Measurements from ENCODE around the gene UPF2. TPM values are rescaled to one million over a fixed set of nuclear protein-coding genes. Genes with fewer than 3 reads are reported as not detected.

Gene UPF2
- total and polyA plus RNA-seq, 2 donors (not counting 1 experiment from before 2014, with no cell fraction given) = 8.9 to 60.0 TPM

- H3K4me1 Mint-ChIP-seq = no peaks in the 10 kb centered on the region
- Histone ChIP-seq H4K20me1 (ENCODE audit: control insufficient read depth, insufficient read depth, low read length, poor library complexity, severe bottlenecking) (no peaks in the 10 kb centered on the region), H3K9ac (ENCODE audit: low read length) (no peak overlapping the region), H3K27ac (ENCODE audit: low read length in 2 of 2) (no peak overlapping the region), H3K4me2 (replicated peaks; ENCODE audit: low read depth, low read length, poor library complexity, severe bottlenecking) (no peak overlapping the region), H3K36me3 (replicated peaks in 1 of 2; ENCODE audit: control extremely low read depth in 1 of 2, control insufficient read depth in 1 of 2, extremely low read depth in 1 of 2, insufficient read depth in 2 of 2, low read length in 1 of 2) (peaks cover 1 to 34% of the 10 kb centered on the region in 2 experiments), H3K4me1 (ENCODE audit: control insufficient read depth in 2 of 2, insufficient read depth in 2 of 2, low read length in 2 of 2) (no peaks in the 10 kb centered on the region), H3K4me3 (ENCODE audit: control extremely low read depth in 1 of 5, extremely low read depth in 1 of 5, insufficient read depth in 1 of 5, low read depth in 2 of 5, low read length in 4 of 5) (no peak overlapping the region), H3K27me3 (replicated peaks in 1 of 4; ENCODE audit: control extremely low read depth in 1 of 4, control insufficient read depth in 3 of 4, insufficient read depth in 4 of 4, low read length in 3 of 4) (no peaks in the 10 kb centered on the region), H3K79me2 (ENCODE audit: control insufficient read depth, insufficient read depth, low read length) (no peaks in the 10 kb centered on the region), H2AFZ (ENCODE audit: insufficient read depth, low read depth, low read length, poor library complexity, severe bottlenecking) (no peak overlapping the region), H3K9me3 (ENCODE audit: control extremely low read depth in 1 of 3, control insufficient read depth in 2 of 3, insufficient read depth in 1 of 3, low read length in 2 of 3) (no peaks in the 10 kb centered on the region)
- TF ChIP-seq CTCF (IDR thresholded peaks at IDR 0.05) = no peak
- no peak for TF ChIP-seq EZH2 (IDR thresholded peaks at IDR 0.05; ENCODE audit: borderline replicate concordance, insufficient read depth, low read depth, low read length, poor library complexity, severe bottlenecking)
- ChIA-PET POLR2A (no interaction called here), CTCF (no interaction called here)
- 100% methylated on average over 6 of the region's 8 CpGs for WGBS (ENCODE audit: insufficient coverage)
- intact Hi-C loops (cut with micrococcal nuclease) = no loop called here
- no peaks in the 10 kb centered on the region for H3K9me3 Mint-ChIP-seq (ENCODE audit: insufficient read depth)
- no peaks in the 10 kb centered on the region for H3K27me3 Mint-ChIP-seq
- ATAC-seq (ENCODE audit: low read depth) (no peak), DNase-seq (no peak)
- H3K27ac Mint-ChIP-seq = no peak overlapping the region
- no peak overlapping the region for H3K4me3 Mint-ChIP-seq
Measured at GRCh38 chr10:11918384-11918783, 124.2 kb downstream of the UPF2 start.

- Histone ChIP-seq H3K27ac (ENCODE audit: low read length in 2 of 2) (no peak overlapping the region), H3K9me3 (ENCODE audit: control extremely low read depth in 1 of 3, control insufficient read depth in 2 of 3, insufficient read depth in 1 of 3, low read length in 2 of 3) (no peaks in the 10 kb centered on the region), H4K20me1 (ENCODE audit: control insufficient read depth, insufficient read depth, low read length, poor library complexity, severe bottlenecking) (no peaks in the 10 kb centered on the region), H3K79me2 (ENCODE audit: control insufficient read depth, insufficient read depth, low read length) (no peaks in the 10 kb centered on the region), H3K4me1 (ENCODE audit: control insufficient read depth in 2 of 2, insufficient read depth in 2 of 2, low read length in 2 of 2) (no peaks in the 10 kb centered on the region), H3K36me3 (replicated peaks in 1 of 2; ENCODE audit: control extremely low read depth in 1 of 2, control insufficient read depth in 1 of 2, extremely low read depth in 1 of 2, insufficient read depth in 2 of 2, low read length in 1 of 2) (no peaks in the 10 kb centered on the region), H3K4me3 (ENCODE audit: control extremely low read depth in 1 of 5, extremely low read depth in 1 of 5, insufficient read depth in 1 of 5, low read depth in 2 of 5, low read length in 4 of 5) (no peak overlapping the region), H2AFZ (ENCODE audit: insufficient read depth, low read depth, low read length, poor library complexity, severe bottlenecking) (no peak overlapping the region), H3K4me2 (replicated peaks; ENCODE audit: low read depth, low read length, poor library complexity, severe bottlenecking) (no peak overlapping the region), H3K9ac (ENCODE audit: low read length) (no peak overlapping the region), H3K27me3 (replicated peaks in 1 of 4; ENCODE audit: control extremely low read depth in 1 of 4, control insufficient read depth in 3 of 4, insufficient read depth in 4 of 4, low read length in 3 of 4) (no peaks in the 10 kb centered on the region)
- H3K27ac Mint-ChIP-seq = no peak overlapping the region
- H3K4me1 Mint-ChIP-seq = no peaks in the 10 kb centered on the region
- TF ChIP-seq EZH2 (IDR thresholded peaks at IDR 0.05; ENCODE audit: borderline replicate concordance, insufficient read depth, low read depth, low read length, poor library complexity, severe bottlenecking) = no peak
- intact Hi-C loops (cut with micrococcal nuclease) = no loop called here
- H3K27me3 Mint-ChIP-seq = no peaks in the 10 kb centered on the region
- ChIA-PET POLR2A (no interaction called here), CTCF (no interaction called here)
- no peak for DNase-seq
- no peaks in the 10 kb centered on the region for H3K9me3 Mint-ChIP-seq (ENCODE audit: insufficient read depth)
- WGBS (ENCODE audit: insufficient coverage) = 88% methylated on average over 3 of the region's 11 CpGs
- no peak for ATAC-seq (ENCODE audit: low read depth)
- H3K4me3 Mint-ChIP-seq = no peak overlapping the region
Measured at GRCh38 chr10:11913079-11913641, 129.4 kb downstream of the UPF2 start.

Measured in B cell (primary cell).